NT2/D1 (cell line): Measurements from ENCODE around the gene MAML1.

Experiments
- SUZ12 ChIP-seq: IDR thresholded peaks from 2 replicates; pipeline ENCODE4 v1.6.1; 2011; ENCODE audit not compliant: insufficient read length, insufficient read depth; ENCODE audit errors: extremely low read depth
- YY1 ChIP-seq: IDR thresholded peaks from 2 replicates; pipeline ENCODE4 v1.6.1; 2011; ENCODE audit not compliant: insufficient read length, insufficient read depth
- ZNF274 ChIP-seq: IDR thresholded peaks from 2 replicates; pipeline ENCODE4 v1.6.1; 2011; ENCODE audit warnings: mild to moderate bottlenecking, low read depth, low read length

DNA sequence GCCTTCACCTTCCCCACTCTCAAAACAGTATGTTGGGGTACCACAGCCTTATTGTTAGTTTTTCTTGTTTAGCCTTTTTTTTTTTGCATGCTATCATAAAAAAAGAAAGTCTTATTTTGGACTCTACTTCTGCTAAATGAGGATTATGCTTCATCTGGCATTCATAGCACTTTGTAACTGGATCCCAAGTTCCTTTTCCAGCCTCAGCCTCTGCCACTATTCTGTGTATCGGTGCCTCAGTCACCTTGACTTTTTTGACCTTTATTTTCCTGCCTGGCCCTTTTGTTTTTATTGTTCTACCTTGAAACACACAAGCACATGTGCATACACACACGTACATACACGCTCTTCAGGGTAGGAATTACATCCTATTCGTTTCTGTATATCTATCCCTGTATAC is 8.5 kb upstream of the MAML1 start:
- TF ChIP-seq ZNF274 (no peak), YY1 (no peak), SUZ12 (no peak)
